Measurements from ENCODE around the gene ZNF697.

ZNF697 gene

GRCh38 chr1:119631433-119632102 lies 16.5 kb downstream of the ZNF697 start:
- TF ChIP-seq TEAD4 (IDR thresholded peaks at IDR 0.05), result no peak
- no peak for TF ChIP-seq RAD21 (IDR thresholded peaks at IDR 0.05; ENCODE audit: low read depth)
- peak; percentile 93 for TF ChIP-seq NFIC (IDR thresholded peaks at IDR 0.05)
- no peak for TF ChIP-seq YY1 (IDR thresholded peaks at IDR 0.05; ENCODE audit: low read depth)
- peak; percentile 38; the same call in 1 of the 2 replicates for TF ChIP-seq MAX (IDR thresholded peaks at IDR 0.05)
- no peak for TF ChIP-seq CREB1 (IDR thresholded peaks at IDR 0.05; ENCODE audit: low read depth)
- peak; percentile 50; the same call in 1 of the 2 replicates for TF ChIP-seq TCF12 (IDR thresholded peaks at IDR 0.05; ENCODE audit: low read depth)
- peak; percentile 88 for TF ChIP-seq USF1 (IDR thresholded peaks at IDR 0.05)
- TF ChIP-seq ZBTB7A (IDR thresholded peaks at IDR 0.05; ENCODE audit: low read depth), result peak; percentile 55; the same call in 1 of the 2 replicates

- no peak for TF ChIP-seq ZBTB7A (IDR thresholded peaks at IDR 0.05; ENCODE audit: low read depth)
- no peak for TF ChIP-seq TEAD4 (IDR thresholded peaks at IDR 0.05)
- no peak for TF ChIP-seq EGR1 (IDR thresholded peaks at IDR 0.05)
- TF ChIP-seq EP300 (IDR thresholded peaks at IDR 0.05; ENCODE audit: borderline replicate concordance), result no peak
- no peak for TF ChIP-seq CREB1 (IDR thresholded peaks at IDR 0.05; ENCODE audit: low read depth)
- no peak for TF ChIP-seq RAD21 (IDR thresholded peaks at IDR 0.05; ENCODE audit: low read depth)
- TF ChIP-seq USF1 (IDR thresholded peaks at IDR 0.05), result no peak
- no peak for TF ChIP-seq TAF1 (IDR thresholded peaks at IDR 0.05; ENCODE audit: low read depth)
- no peak for TF ChIP-seq MAX (IDR thresholded peaks at IDR 0.05)
- TF ChIP-seq CEBPB (IDR thresholded peaks at IDR 0.05), result no peak
- TF ChIP-seq TCF12 (IDR thresholded peaks at IDR 0.05; ENCODE audit: low read depth), result no peak
- no peak for TF ChIP-seq REST (IDR thresholded peaks at IDR 0.05; ENCODE audit: low read depth)
- no peak for TF ChIP-seq NFIC (IDR thresholded peaks at IDR 0.05)
- no peak for TF ChIP-seq YY1 (IDR thresholded peaks at IDR 0.05; ENCODE audit: low read depth)
- TF ChIP-seq FOXM1 (IDR thresholded peaks at IDR 0.05; ENCODE audit: borderline replicate concordance, low read depth), result no peak
These were observed 17.0 kb downstream of the ZNF697 start for GRCh38 chr1:119631086-119631432.

GRCh38 chr1:119626841-119627240 lies 21.2 kb downstream of the ZNF697 start:
- TF ChIP-seq CREB1 (IDR thresholded peaks at IDR 0.05; ENCODE audit: low read depth) (no peak), EP300 (IDR thresholded peaks at IDR 0.05; ENCODE audit: borderline replicate concordance) (no peak), REST (IDR thresholded peaks at IDR 0.05; ENCODE audit: low read depth) (no peak), RAD21 (IDR thresholded peaks at IDR 0.05; ENCODE audit: low read depth) (no peak), ZBTB7A (IDR thresholded peaks at IDR 0.05; ENCODE audit: low read depth) (no peak), YY1 (IDR thresholded peaks at IDR 0.05; ENCODE audit: low read depth) (no peak)

- no peak for TF ChIP-seq TAF1 (IDR thresholded peaks at IDR 0.05; ENCODE audit: low read depth)
- TF ChIP-seq REST (IDR thresholded peaks at IDR 0.05; ENCODE audit: low read depth), result no peak
- no peak for TF ChIP-seq YY1 (IDR thresholded peaks at IDR 0.05; ENCODE audit: low read depth)
- no peak for TF ChIP-seq CREB1 (IDR thresholded peaks at IDR 0.05; ENCODE audit: low read depth)
- no peak for TF ChIP-seq FOXM1 (IDR thresholded peaks at IDR 0.05; ENCODE audit: borderline replicate concordance, low read depth)
- no peak for TF ChIP-seq ZBTB7A (IDR thresholded peaks at IDR 0.05; ENCODE audit: low read depth)
- TF ChIP-seq RAD21 (IDR thresholded peaks at IDR 0.05; ENCODE audit: low read depth), result no peak
- no peak for TF ChIP-seq TEAD4 (IDR thresholded peaks at IDR 0.05)
These were observed 22.0 kb downstream of the ZNF697 start for GRCh38 chr1:119626011-119626545.

All from Ishikawa (cell line).